Measurements from ENCODE around the gene PTX3. TPM values are rescaled to one million over a fixed set of nuclear protein-coding genes. Genes with fewer than 3 reads are reported as not detected.

Gene PTX3
- total and polyA plus RNA-seq, 2 experiments from 2014 or later: 251 to 267 TPM

- in situ Hi-C loops (cut with MboI): no loop called here
- no peak overlapping the region for H3K4me2 ChIP-seq (ENCODE audit: unreplicated experiment)
- H3K4me1 ChIP-seq (ENCODE audit: insufficient read depth): peaks cover 20% of the 10 kb centered on the region
- no peaks in the 10 kb centered on the region for H3K9me3 ChIP-seq (ENCODE audit: low read depth)
- H3K9ac ChIP-seq: no peak overlapping the region
- H3F3A ChIP-seq (ENCODE audit: insufficient read depth): peaks cover 22% of the 10 kb centered on the region; the same call in 1 of the 2 replicates
- 0 out of 2 replicates have a peak, but pooled peaks cover 5% of the 10 kb centered on the region for H3K9me2 ChIP-seq (ENCODE audit: insufficient read depth)
- DNase-seq: peak; percentile 76
- H3K79me2 ChIP-seq (ENCODE audit: insufficient read depth): no peaks in the 10 kb centered on the region
- TF ChIP-seq EZH2phosphoT487 (IDR thresholded peaks at IDR 0.05; ENCODE audit: insufficient read depth, low read depth): no peak
- no peak for TF ChIP-seq EZH2 (IDR thresholded peaks at IDR 0.05; ENCODE audit: insufficient read depth, poor library complexity, severe bottlenecking)
- H3K27ac ChIP-seq: 0 out of 2 replicates have a peak overlapping the region, but pooled peaks have one; percentile 16
- no peaks in the 10 kb centered on the region for H3K36me3 ChIP-seq (ENCODE audit: low read depth)
- no peak overlapping the region for H3K4me3 ChIP-seq
- no peaks in the 10 kb centered on the region for H4K20me1 ChIP-seq (ENCODE audit: insufficient read depth)
- 0 out of 2 replicates have a peak overlapping the region, but pooled peaks have one; percentile 9 for H2AFZ ChIP-seq
- H3K27me3 ChIP-seq (replicated peaks; ENCODE audit: insufficient read depth): no peaks in the 10 kb centered on the region
These were observed 13.3 kb upstream of the PTX3 start for GRCh38 chr3:157423337-157423736.

GRCh38 chr3:157427901-157428300 is 8.7 kb upstream of the PTX3 start:
- Histone ChIP-seq H3K4me1 (ENCODE audit: insufficient read depth) (peaks cover 35% of the 10 kb centered on the region), H3K9me3 (ENCODE audit: low read depth) (no peaks in the 10 kb centered on the region), H3K4me3 (no peak overlapping the region), H2AFZ (no peak overlapping the region), H4K20me1 (ENCODE audit: insufficient read depth) (no peaks in the 10 kb centered on the region), H3F3A (ENCODE audit: insufficient read depth) (peaks cover 33% of the 10 kb centered on the region), H3K79me2 (ENCODE audit: insufficient read depth) (no peaks in the 10 kb centered on the region), H3K36me3 (ENCODE audit: low read depth) (no peaks in the 10 kb centered on the region), H3K27ac (no peak overlapping the region), H3K4me2 (ENCODE audit: unreplicated experiment) (no peak overlapping the region), H3K9me2 (ENCODE audit: insufficient read depth) (no peaks in the 10 kb centered on the region), H3K27me3 (replicated peaks; ENCODE audit: insufficient read depth) (no peaks in the 10 kb centered on the region), H3K9ac (no peak overlapping the region)
- WGBS, 2 experiments (ENCODE audit: low coverage in 1 of 2, low lambda C conversion rate in 2 of 2, missing lambda C conversion rate in 2 of 2): 50% methylated on average over 4 of the region's 4 CpGs
- in situ Hi-C loops (cut with MboI): no loop called here
- TF ChIP-seq EZH2phosphoT487 (IDR thresholded peaks at IDR 0.05; ENCODE audit: insufficient read depth, low read depth): no peak
- TF ChIP-seq EZH2 (IDR thresholded peaks at IDR 0.05; ENCODE audit: insufficient read depth, poor library complexity, severe bottlenecking): no peak
- DNase-seq: no peak

GRCh38 chr3:157428853-157429252 is 7.8 kb upstream of the PTX3 start:
- WGBS, 2 experiments (ENCODE audit: low coverage in 1 of 2, low lambda C conversion rate in 2 of 2, missing lambda C conversion rate in 2 of 2): 61 to 81% methylated on average over 1 of the region's 1 CpG
- Histone ChIP-seq H3K4me1 (ENCODE audit: insufficient read depth) (peaks cover 26% of the 10 kb centered on the region), H3K9me3 (ENCODE audit: low read depth) (no peaks in the 10 kb centered on the region), H3K4me2 (ENCODE audit: unreplicated experiment) (peak overlapping the region; percentile 49), H4K20me1 (ENCODE audit: insufficient read depth) (no peaks in the 10 kb centered on the region), H2AFZ (no peak overlapping the region), H3K27me3 (replicated peaks; ENCODE audit: insufficient read depth) (no peaks in the 10 kb centered on the region), H3K9ac (no peak overlapping the region), H3K4me3 (no peak overlapping the region), H3K36me3 (ENCODE audit: low read depth) (no peaks in the 10 kb centered on the region), H3K27ac (0 out of 2 replicates have a peak overlapping the region, but pooled peaks have one; percentile 6), H3K9me2 (ENCODE audit: insufficient read depth) (no peaks in the 10 kb centered on the region), H3F3A (ENCODE audit: insufficient read depth) (peaks cover 23% of the 10 kb centered on the region), H3K79me2 (ENCODE audit: insufficient read depth) (no peaks in the 10 kb centered on the region)
- TF ChIP-seq EZH2phosphoT487 (IDR thresholded peaks at IDR 0.05; ENCODE audit: insufficient read depth, low read depth) (no peak), EZH2 (IDR thresholded peaks at IDR 0.05; ENCODE audit: insufficient read depth, poor library complexity, severe bottlenecking) (no peak)
- no peak for DNase-seq
- in situ Hi-C loops (cut with MboI): no loop called here

DNA sequence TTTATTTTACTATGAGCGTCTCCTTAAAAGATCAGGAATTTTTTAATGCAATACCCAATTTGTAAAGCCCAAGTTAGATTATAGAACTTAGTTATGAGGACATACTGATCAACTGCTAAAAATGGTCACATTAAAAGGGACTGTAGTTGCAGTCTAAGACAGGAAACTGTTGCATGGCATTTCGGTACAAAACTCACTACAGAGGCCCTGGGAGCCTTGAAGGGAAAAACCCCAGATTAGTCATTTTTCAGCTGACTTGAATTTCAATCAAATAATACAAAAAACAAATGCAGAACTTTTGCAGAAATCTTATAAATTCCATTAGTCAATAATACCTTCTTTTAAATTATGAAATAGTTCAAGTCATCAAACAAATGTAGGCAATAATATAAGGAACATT is 6.9 kb upstream of the PTX3 start:
- H3K36me3 ChIP-seq (ENCODE audit: low read depth): no peaks in the 10 kb centered on the region
- no peaks in the 10 kb centered on the region for H3K9me2 ChIP-seq (ENCODE audit: insufficient read depth)
- peak overlapping the region; percentile 49 for H3K4me2 ChIP-seq (ENCODE audit: unreplicated experiment)
- H3F3A ChIP-seq (ENCODE audit: insufficient read depth): peaks cover 19% of the 10 kb centered on the region
- H4K20me1 ChIP-seq (ENCODE audit: insufficient read depth): no peaks in the 10 kb centered on the region
- no peak overlapping the region for H3K4me3 ChIP-seq
- TF ChIP-seq EZH2 (IDR thresholded peaks at IDR 0.05; ENCODE audit: insufficient read depth, poor library complexity, severe bottlenecking) (no peak), EZH2phosphoT487 (IDR thresholded peaks at IDR 0.05; ENCODE audit: insufficient read depth, low read depth) (no peak)
- H2AFZ ChIP-seq: no peak overlapping the region
- in situ Hi-C loops (cut with MboI): no loop called here
- H3K4me1 ChIP-seq (ENCODE audit: insufficient read depth): peaks cover 22% of the 10 kb centered on the region
- DNase-seq: peak; percentile 71
- no peaks in the 10 kb centered on the region for H3K27me3 ChIP-seq (replicated peaks; ENCODE audit: insufficient read depth)
- no peaks in the 10 kb centered on the region for H3K79me2 ChIP-seq (ENCODE audit: insufficient read depth)
- no peak overlapping the region for H3K9ac ChIP-seq
- no peaks in the 10 kb centered on the region for H3K9me3 ChIP-seq (ENCODE audit: low read depth)
- H3K27ac ChIP-seq: 0 out of 2 replicates have a peak overlapping the region, but pooled peaks have one; percentile 6
- WGBS, 2 experiments (ENCODE audit: low coverage in 1 of 2, low lambda C conversion rate in 2 of 2, missing lambda C conversion rate in 2 of 2): 41 to 44% methylated on average over 2 of the region's 2 CpGs
